Activated CD8-positive, alpha-beta memory T cell treated with anti-CD3 and anti-CD28 coated beads, Interleukin-2, amount 10 ng/mL, durations not matched to agents 7 days and 5 days (primary cell): ENCODE data around the gene SLC10A7. TPM values are rescaled to one million over a fixed set of nuclear protein-coding genes. Genes with fewer than 3 reads are reported as not detected.

Source experiments
- ATAC-seq: fragments of 150-1000 bp; cut with Tn5 transposase; one replicate; pipeline ENCODE4 v1.10.0; 2021; ENCODE audit warnings: moderate library complexity
- CTCF ChIA-PET: fragments of 350-600 bp; sonication (Branson Sonifier 250); formaldehyde crosslinking; loops from one replicate; lab custom pipeline; 2021; ENCODE audit warnings: antibody characterized with exemption; lab: Charles Lee
- DNase-seq: peaks from one replicate; pipeline ENCODE4 v3.0.0-alpha.2; 2020
- H3K27ac Mint-ChIP-seq: one replicate; pipeline ENCODE4 v1.8.0; 2021; ENCODE audit warnings: mild to moderate bottlenecking, mixed read lengths
- H3K27me3 Mint-ChIP-seq: one replicate; pipeline ENCODE4 v1.8.0; 2021; ENCODE audit warnings: mixed read lengths
- H3K36me3 Mint-ChIP-seq: one replicate; pipeline ENCODE4 v1.8.0; 2021; ENCODE audit warnings: mild to moderate bottlenecking, mixed read lengths
- H3K4me1 Mint-ChIP-seq: one replicate; pipeline ENCODE4 v1.8.0; 2021; ENCODE audit warnings: mixed read lengths
- H3K4me3 Mint-ChIP-seq: one replicate; pipeline ENCODE4 v1.8.0; 2021; ENCODE audit warnings: mild to moderate bottlenecking, moderate library complexity, mixed read lengths
- H3K9me3 Mint-ChIP-seq: one replicate; pipeline ENCODE4 v1.8.0; 2022; ENCODE audit warnings: low read depth, mixed read lengths
- total RNA-seq, 2 experiments: library from RNA; stranded (reverse); gene quantifications; one replicate each; pipeline ENCODE4 v1.2.3, GENCODE V29; 2021

SLC10A7 gene
- total RNA-seq, 2 experiments from 2014 or later = 21.4 to 23.9 TPM

DNA sequence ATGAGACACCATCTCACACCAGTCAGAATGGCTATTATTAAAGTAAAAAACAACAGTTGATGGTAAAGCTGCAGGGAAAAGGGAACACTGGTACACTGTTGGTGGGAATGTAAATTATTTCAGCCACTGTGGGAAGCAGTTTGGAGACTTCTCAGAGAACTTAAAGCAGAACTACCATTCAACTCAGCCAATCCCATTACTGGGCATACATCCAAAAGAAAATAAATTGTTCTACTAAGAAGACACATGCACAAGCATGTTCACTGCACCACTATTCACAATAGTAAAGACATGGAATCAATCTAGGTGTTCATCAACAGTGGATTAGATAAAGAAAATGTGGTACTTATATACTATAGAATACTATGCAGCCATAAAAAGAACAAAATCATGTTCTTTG is 172.4 kb downstream of the SLC10A7 start:
- Mint-ChIP-seq H3K27ac (no peak overlapping the region), H3K4me1 (peaks cover 9% of the 10 kb centered on the region), H3K36me3 (peaks cover 2% of the 10 kb centered on the region), H3K9me3 (no peaks in the 10 kb centered on the region), H3K27me3 (no peaks in the 10 kb centered on the region), H3K4me3 (peak overlapping the region; percentile 36)
- ATAC-seq = no peak
- DNase-seq = no peak
- CTCF ChIA-PET = no interaction called here

- CTCF ChIA-PET = no interaction called here
- Mint-ChIP-seq H3K36me3 (peaks cover 2% of the 10 kb centered on the region), H3K4me3 (no peak overlapping the region), H3K4me1 (peaks cover 15% of the 10 kb centered on the region), H3K27me3 (no peaks in the 10 kb centered on the region), H3K27ac (no peak overlapping the region), H3K9me3 (no peaks in the 10 kb centered on the region)
- DNase-seq (no peak), ATAC-seq (no peak)
These were observed 173.9 kb downstream of the SLC10A7 start for GRCh38 chr4:146347822-146348221.

DNA sequence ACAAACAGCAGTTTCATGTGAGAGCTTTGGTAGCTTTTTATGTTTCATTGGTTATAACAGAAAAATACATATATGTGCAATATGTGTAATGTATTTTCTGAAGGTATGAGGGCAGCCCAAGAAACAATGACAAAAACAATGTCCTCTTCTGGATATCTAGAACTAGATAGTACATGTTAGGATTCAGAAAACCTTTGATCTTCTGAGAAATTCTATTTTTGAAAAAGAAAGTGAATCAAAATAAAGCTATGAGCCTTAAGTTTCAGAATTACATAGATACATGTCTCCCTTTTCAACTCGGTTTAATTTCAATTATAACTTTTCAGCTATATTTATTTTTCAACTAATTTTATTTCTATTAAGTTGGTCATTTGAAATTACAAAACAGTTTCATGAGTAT is 175.5 kb downstream of the SLC10A7 start:
- H3K27ac Mint-ChIP-seq = no peak overlapping the region
- no peaks in the 10 kb centered on the region for H3K9me3 Mint-ChIP-seq
- peaks cover 15% of the 10 kb centered on the region for H3K4me1 Mint-ChIP-seq
- no peak for ATAC-seq
- peaks cover 2% of the 10 kb centered on the region for H3K36me3 Mint-ChIP-seq
- DNase-seq = no peak
- H3K4me3 Mint-ChIP-seq = no peak overlapping the region
- H3K27me3 Mint-ChIP-seq = no peaks in the 10 kb centered on the region
- CTCF ChIA-PET = no interaction called here

DNA sequence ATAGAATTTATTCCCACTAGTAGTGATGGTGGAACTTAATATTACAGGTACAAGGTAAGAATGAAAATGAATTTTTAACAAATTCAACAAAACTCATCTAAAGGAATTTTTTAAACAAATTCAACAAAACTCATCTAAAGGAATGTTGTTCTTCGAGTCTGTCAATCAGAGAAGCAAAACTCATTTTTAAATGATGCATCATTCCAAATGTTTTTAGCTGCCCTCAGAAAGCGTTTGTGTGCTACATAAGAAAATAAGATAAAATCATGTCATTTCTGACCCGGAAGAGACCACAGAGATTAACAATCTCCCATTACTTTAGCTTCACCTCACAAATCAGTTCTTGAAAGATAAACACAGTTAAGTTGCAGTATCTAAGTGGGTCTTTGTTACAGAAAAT is 178.0 kb downstream of the SLC10A7 start:
- Mint-ChIP-seq H3K36me3 (no peaks in the 10 kb centered on the region), H3K9me3 (no peaks in the 10 kb centered on the region), H3K4me1 (peaks cover 15% of the 10 kb centered on the region), H3K4me3 (no peak overlapping the region), H3K27me3 (no peaks in the 10 kb centered on the region), H3K27ac (no peak overlapping the region)
- DNase-seq (no peak), ATAC-seq (no peak)
- CTCF ChIA-PET = interaction anchor here (0.6 to 1.4 kb wide), 2 partner anchors 15 to 124 kb away, joined by 3 to 4 read pairs; no protein-coding TSS in a partner anchor

- H3K4me3 Mint-ChIP-seq = no peak overlapping the region
- peaks cover 15% of the 10 kb centered on the region for H3K4me1 Mint-ChIP-seq
- ATAC-seq (peak; percentile 36), DNase-seq (peak; percentile 42)
- H3K27me3 Mint-ChIP-seq = no peaks in the 10 kb centered on the region
- H3K9me3 Mint-ChIP-seq = no peaks in the 10 kb centered on the region
- CTCF ChIA-PET = interaction anchor here (0.8 to 1.4 kb wide), 4 partner anchors 14 to 573 kb away, joined by 3 to 4 read pairs (median 4); no protein-coding TSS in a partner anchor
- H3K27ac Mint-ChIP-seq = no peak overlapping the region
- no peaks in the 10 kb centered on the region for H3K36me3 Mint-ChIP-seq
These were observed 178.5 kb downstream of the SLC10A7 start for GRCh38 chr4:146343199-146343598.

GRCh38 chr4:146342600-146343192 is 179.0 kb downstream of the SLC10A7 start:
- CTCF ChIA-PET = interaction anchor here (0.8 to 1.4 kb wide), 4 partner anchors 13 to 573 kb away, joined by 3 to 4 read pairs (median 4); no protein-coding TSS in a partner anchor
- Mint-ChIP-seq H3K4me1 (peaks cover 15% of the 10 kb centered on the region), H3K27ac (no peak overlapping the region), H3K27me3 (no peaks in the 10 kb centered on the region), H3K4me3 (no peak overlapping the region), H3K9me3 (no peaks in the 10 kb centered on the region), H3K36me3 (no peaks in the 10 kb centered on the region)
- DNase-seq = no peak
- ATAC-seq = no peak

DNA sequence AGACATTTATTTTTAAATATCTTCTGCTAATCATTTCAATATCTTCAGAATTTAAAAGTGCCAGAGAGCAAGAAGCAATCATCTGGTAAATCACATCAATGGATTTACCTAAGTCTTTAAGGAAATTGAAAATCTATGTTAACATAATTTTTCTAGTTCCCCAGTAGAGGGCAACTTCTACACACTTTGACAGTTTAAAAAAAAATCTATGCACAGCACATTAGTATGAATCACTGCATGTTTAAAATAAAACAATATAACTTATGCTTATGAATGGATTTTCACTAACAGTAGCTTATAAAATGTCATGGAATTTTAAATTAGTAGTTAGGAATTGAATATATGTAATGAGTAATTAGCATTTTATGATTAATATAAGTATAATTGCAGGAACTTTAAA is 180.9 kb downstream of the SLC10A7 start:
- no peak overlapping the region for H3K27ac Mint-ChIP-seq
- CTCF ChIA-PET = interaction anchor here (1.2 kb wide), 1 partner anchor 756 kb away, joined by 3 read pairs; no protein-coding TSS in a partner anchor
- H3K4me3 Mint-ChIP-seq = no peak overlapping the region
- peaks cover 5% of the 10 kb centered on the region for H3K4me1 Mint-ChIP-seq
- no peaks in the 10 kb centered on the region for H3K27me3 Mint-ChIP-seq
- no peaks in the 10 kb centered on the region for H3K36me3 Mint-ChIP-seq
- no peaks in the 10 kb centered on the region for H3K9me3 Mint-ChIP-seq
- DNase-seq (no peak), ATAC-seq (no peak)

DNA sequence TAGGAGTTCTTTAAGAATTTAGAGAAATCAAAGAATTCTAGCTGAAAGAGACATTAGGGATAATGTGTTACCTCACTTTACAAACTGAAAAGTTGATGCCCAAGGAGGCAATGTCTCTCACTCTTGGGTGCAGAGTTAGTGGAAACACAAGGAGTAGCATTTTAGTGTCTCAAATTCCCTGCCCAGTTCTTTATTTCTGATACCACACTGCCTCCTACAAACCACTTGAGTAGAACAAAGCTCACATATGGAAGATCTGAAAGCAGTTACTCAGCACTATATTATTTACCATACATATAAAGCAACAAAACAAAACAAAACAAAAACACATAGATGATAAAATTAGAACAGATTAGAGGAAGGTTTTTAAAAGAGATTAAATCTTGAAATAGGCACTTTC is 183.2 kb downstream of the SLC10A7 start:
- H3K4me1 Mint-ChIP-seq = peaks cover 5% of the 10 kb centered on the region
- no peak overlapping the region for H3K27ac Mint-ChIP-seq
- H3K36me3 Mint-ChIP-seq = no peaks in the 10 kb centered on the region
- CTCF ChIA-PET = interaction anchor here (0.6 kb wide), 1 partner anchor 55 kb away, joined by 3 read pairs; no protein-coding TSS in a partner anchor
- H3K4me3 Mint-ChIP-seq = no peak overlapping the region
- H3K27me3 Mint-ChIP-seq = no peaks in the 10 kb centered on the region
- H3K9me3 Mint-ChIP-seq = no peaks in the 10 kb centered on the region
- ATAC-seq (no peak), DNase-seq (no peak)

GRCh38 chr4:146336410-146336807 is 185.3 kb downstream of the SLC10A7 start:
- DNase-seq = no peak
- CTCF ChIA-PET = no interaction called here
- Mint-ChIP-seq H3K27ac (no peak overlapping the region), H3K36me3 (no peaks in the 10 kb centered on the region), H3K4me1 (no peaks in the 10 kb centered on the region), H3K9me3 (no peaks in the 10 kb centered on the region), H3K4me3 (no peak overlapping the region), H3K27me3 (no peaks in the 10 kb centered on the region)
- no peak for ATAC-seq

- ATAC-seq (no peak), DNase-seq (no peak)
- Mint-ChIP-seq H3K4me1 (no peaks in the 10 kb centered on the region), H3K36me3 (no peaks in the 10 kb centered on the region), H3K27ac (no peak overlapping the region), H3K4me3 (no peak overlapping the region), H3K9me3 (no peaks in the 10 kb centered on the region), H3K27me3 (no peaks in the 10 kb centered on the region)
- CTCF ChIA-PET = interaction anchor here (0.7 kb wide), 1 partner anchor 163 kb away, joined by 3 read pairs; no protein-coding TSS in a partner anchor
These were observed 185.9 kb downstream of the SLC10A7 start for GRCh38 chr4:146335763-146336409.

- CTCF ChIA-PET = interaction anchor here (0.7 to 1.0 kb wide), 2 partner anchors 164 to 762 kb away, joined by 3 read pairs; no protein-coding TSS in a partner anchor
- no peak overlapping the region for H3K27ac Mint-ChIP-seq
- no peaks in the 10 kb centered on the region for H3K36me3 Mint-ChIP-seq
- ATAC-seq (no peak), DNase-seq (no peak)
- no peak overlapping the region for H3K4me3 Mint-ChIP-seq
- H3K9me3 Mint-ChIP-seq = no peaks in the 10 kb centered on the region
- H3K4me1 Mint-ChIP-seq = no peaks in the 10 kb centered on the region
- H3K27me3 Mint-ChIP-seq = no peaks in the 10 kb centered on the region
These were observed 186.8 kb downstream of the SLC10A7 start for GRCh38 chr4:146334862-146335449.

- DNase-seq = no peak
- Mint-ChIP-seq H3K9me3 (no peaks in the 10 kb centered on the region), H3K27me3 (no peaks in the 10 kb centered on the region), H3K4me3 (no peak overlapping the region), H3K4me1 (no peaks in the 10 kb centered on the region), H3K36me3 (no peaks in the 10 kb centered on the region), H3K27ac (no peak overlapping the region)
- no peak for ATAC-seq
- CTCF ChIA-PET = interaction anchor here (1.0 kb wide), 1 partner anchor 763 kb away, joined by 3 read pairs; no protein-coding TSS in a partner anchor
These were observed 187.9 kb downstream of the SLC10A7 start for GRCh38 chr4:146333895-146334262.

DNA sequence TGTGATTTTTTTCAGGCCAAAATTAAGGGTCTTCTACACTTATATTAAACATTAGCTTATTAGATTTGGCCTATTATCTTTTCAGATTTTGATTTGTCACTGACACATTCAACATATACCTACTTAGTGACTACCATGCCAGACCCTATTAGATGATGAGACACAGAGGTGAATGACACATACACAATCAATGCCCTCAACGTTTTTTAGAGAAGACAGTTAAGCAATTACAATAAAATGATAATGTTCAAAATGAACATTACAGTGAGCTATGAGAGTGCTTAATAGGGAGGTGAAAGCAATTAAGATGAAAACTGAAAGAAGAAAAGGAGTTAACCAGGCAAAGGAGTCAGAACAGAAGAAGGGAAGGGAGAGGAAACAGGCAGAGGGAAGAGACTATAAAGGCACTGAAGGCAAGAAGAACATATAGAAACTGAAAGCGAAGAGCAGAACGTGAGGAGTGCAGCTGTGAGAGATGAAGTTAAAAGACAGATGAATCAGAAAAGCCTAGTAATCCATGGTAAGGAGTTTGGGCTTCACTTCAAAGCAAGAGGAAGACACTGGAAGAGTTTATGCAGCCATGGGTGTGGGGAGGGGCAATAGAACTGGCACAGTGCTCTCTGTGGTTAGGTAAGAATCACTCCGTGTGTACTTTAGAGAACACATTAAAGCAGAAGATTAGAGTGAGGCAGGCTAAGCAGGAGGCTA is 188.4 kb downstream of the SLC10A7 start:
- Mint-ChIP-seq H3K9me3 (no peaks in the 10 kb centered on the region), H3K4me3 (no peak overlapping the region), H3K36me3 (no peaks in the 10 kb centered on the region), H3K4me1 (no peaks in the 10 kb centered on the region), H3K27me3 (no peaks in the 10 kb centered on the region), H3K27ac (no peak overlapping the region)
- ATAC-seq = peak; percentile 95
- DNase-seq = peak; percentile 42
- CTCF ChIA-PET = no interaction called here
